PC-3 (cell line): ENCODE measurements around the gene CNTNAP5.

ENCODE experiments used
- EZH2 ChIP-seq: fragments of 300-600 bp; sonication (generic); IDR thresholded peaks from one replicate; pipeline ENCODE4 v1.6.1; 2017; ENCODE audit warnings: antibody characterized with exemption, mild to moderate bottlenecking, low read length; ENCODE audit not compliant: unreplicated experiment
- TF ChIP-seq, protein P1 (sequence below): fragments of 300-600 bp; sonication (generic); conservative IDR thresholded peaks from 2 replicates; pipeline ENCODE4 v1.5.1; 2017; ENCODE audit warnings: antibody characterized with exemption, low read depth, mild to moderate bottlenecking, low read length

DNA sequence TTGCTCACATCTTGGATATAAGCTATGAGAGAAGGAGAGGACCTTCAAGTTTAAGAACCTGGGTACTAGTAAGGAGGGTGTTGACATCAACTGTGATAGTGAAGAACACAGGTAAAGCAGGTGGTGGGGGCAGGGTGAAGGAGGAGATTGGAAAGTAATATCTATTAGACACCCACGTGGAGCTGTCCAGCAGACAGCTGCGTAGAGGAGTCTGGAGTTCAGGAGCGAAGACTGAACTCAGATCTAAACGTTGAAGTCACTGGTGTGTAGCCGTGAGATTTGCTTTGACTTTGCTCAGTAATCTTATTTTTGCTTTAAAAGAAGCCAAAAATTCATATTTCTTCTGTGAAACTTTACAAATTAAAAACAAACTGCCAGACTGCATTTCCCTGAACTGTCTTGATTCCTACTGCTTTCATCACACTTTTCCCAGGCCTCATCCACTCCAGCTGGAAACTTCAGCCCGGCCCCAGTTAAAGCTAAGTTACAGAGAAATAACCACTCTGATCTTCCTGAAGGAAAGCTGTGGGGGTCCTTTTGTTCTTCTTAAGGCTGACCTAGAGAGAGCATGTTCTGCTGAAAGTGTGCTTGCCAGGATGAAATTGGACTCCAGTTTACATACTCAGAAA is 533.3 kb downstream of the CNTNAP5 start:
- TF ChIP-seq, protein P1, sequence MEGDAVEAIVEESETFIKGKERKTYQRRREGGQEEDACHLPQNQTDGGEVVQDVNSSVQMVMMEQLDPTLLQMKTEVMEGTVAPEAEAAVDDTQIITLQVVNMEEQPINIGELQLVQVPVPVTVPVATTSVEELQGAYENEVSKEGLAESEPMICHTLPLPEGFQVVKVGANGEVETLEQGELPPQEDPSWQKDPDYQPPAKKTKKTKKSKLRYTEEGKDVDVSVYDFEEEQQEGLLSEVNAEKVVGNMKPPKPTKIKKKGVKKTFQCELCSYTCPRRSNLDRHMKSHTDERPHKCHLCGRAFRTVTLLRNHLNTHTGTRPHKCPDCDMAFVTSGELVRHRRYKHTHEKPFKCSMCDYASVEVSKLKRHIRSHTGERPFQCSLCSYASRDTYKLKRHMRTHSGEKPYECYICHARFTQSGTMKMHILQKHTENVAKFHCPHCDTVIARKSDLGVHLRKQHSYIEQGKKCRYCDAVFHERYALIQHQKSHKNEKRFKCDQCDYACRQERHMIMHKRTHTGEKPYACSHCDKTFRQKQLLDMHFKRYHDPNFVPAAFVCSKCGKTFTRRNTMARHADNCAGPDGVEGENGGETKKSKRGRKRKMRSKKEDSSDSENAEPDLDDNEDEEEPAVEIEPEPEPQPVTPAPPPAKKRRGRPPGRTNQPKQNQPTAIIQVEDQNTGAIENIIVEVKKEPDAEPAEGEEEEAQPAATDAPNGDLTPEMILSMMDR = no peak
- no peak for TF ChIP-seq EZH2
